ENCODE data around the gene FST.

The FST gene, protein sequence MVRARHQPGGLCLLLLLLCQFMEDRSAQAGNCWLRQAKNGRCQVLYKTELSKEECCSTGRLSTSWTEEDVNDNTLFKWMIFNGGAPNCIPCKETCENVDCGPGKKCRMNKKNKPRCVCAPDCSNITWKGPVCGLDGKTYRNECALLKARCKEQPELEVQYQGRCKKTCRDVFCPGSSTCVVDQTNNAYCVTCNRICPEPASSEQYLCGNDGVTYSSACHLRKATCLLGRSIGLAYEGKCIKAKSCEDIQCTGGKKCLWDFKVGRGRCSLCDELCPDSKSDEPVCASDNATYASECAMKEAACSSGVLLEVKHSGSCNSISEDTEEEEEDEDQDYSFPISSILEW

DNA sequence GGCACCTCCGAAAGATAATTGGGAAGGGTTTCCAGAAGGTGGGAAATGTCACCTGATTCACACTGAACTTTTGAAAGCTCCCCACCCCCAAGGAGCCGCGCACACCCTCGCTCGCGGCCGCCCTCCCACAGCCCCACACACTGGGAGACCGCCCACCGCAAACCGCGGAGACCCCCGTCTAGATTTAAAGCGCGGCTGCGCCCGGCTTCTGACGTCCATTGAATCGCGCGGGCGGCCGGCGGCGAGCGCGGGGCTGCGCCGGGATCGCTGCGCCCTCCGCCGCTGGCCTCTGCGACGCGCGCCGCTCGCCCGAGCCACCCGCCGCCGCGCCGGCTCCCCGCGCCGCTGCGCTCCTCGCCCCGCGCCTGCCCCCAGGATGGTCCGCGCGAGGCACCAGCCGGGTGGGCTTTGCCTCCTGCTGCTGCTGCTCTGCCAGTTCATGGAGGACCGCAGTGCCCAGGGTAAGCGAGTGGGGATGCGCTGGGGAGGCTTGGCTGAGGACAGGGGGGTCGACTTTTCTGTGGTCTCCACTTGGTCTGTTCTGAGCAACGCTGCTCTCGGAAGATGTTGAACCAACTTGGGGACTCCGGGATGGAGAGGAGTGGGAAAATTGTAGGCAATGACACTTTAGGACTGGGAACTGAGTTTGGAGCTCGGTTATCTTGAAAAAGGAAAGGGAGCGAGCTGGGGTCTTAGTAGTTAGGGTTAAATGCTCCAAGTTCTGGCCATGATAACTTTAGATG lies at the start of gene FST:
Gene FST (plus strand): TSS at position 214 of the 743 bp plus-strand sequence. CDS start 163 bp downstream, at position 377.
- DNase-seq = no peak

DNA sequence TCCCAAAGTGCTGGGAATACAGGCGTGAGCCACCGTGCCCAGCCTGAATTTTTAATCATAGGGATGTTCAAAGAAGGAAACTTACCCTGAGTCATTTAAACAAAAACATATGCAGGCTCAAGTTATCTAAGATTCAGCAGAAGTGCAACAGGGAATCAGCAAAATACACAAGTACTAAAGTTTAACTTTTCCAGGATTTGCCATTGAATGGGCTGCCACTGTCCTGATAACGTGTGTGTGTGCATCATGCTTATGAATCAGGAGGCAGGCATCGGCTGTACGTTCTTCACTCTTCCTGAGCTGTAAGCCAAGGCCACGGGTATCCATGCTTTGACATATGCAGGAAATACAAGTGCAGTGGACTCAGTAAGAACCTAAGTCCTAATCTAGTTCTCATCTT lies 48.8 kb upstream of the FST start:
- DNase-seq = no peak

DNA sequence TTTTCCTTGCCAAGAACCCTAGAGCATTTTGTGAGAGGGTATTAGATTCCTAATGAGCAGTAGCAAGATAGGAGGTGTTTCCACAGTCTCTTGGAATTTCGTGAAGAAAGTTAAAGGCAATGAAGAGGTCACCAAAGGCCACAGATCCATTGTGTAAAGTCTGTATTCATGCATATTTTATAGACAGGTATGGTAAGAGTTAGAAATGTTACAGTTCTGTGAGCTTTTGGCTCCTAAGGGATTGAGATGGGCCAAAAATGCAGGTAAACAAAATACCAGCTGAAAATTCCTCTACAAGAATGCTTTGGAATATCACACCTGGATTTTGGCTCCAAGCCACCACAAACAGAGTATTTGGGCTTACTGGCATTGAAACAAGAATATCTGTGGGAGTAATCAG lies 47.4 kb upstream of the FST start:
- DNase-seq = no peak

DNA sequence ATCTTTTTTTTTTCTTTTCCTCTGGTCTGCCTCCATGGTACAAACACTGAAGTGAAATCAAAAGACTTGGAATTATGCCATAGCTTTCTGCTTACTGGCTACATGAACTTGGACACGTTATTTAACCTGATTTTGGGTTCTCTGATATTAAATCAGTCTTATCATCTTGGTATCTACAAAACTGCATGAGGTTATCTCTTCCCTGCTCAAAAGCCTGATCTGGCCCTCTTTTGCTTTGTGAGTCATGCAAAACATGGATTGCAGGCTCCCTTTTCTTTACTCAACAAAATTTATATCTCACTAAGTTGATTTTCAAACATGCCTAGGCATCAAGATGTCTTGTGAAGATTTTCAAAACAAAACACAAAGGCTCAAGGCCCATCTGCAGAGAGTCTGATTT lies 45.9 kb upstream of the FST start:
- no peak for DNase-seq

DNA sequence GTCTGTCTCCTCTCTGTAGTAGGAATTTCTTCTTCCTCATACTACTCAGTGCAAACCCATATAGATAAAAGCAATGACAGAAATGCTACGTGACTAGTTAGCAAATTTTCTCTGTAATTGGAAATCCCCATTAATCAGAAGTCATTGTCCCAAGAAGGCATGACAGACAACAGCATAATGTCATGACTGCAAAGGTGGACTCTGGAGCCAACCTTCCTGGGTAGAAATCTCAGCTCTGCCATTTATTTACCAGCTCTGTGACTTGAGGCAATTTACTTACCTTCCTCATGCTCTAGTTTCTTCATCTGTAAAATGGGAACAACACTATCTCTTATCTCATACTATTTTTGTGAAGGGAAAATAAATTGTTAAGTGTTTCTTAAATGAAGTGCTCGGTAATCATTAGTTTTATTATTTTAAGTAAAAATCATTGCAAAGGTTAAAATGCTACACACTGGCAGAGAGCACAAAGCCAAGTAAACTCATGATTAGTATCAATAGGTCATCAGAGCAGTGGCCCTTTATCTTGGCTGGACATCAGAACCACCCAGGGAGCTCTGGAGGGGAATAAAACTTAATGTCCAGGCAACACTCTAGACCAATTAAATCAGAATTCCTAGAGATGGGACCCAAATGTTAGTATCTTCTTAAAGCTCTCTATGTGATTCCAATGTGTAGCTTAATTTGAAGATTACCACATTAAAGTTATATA lies 43.8 kb upstream of the FST start:
- no peak for DNase-seq

DNA sequence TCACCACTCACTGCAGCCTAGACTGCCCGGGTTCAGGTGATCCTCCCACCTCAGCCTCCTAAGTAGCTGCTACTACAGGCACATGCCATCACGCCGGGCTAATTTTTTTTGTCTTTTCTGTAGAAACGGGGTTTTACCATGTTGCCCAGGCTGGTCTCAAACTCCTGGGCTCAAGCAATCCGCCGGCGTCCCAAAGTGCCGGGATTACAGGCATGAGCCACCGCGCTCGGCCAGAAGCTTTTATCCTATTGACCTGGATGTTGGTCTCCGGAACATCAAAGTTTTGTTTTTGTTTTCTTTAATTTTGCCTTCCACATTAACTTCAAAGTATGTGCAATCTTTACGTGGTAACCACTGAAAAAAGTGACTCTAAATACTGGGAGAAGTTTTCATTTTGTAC lies 42.4 kb upstream of the FST start:
- DNase-seq = no peak

DNA sequence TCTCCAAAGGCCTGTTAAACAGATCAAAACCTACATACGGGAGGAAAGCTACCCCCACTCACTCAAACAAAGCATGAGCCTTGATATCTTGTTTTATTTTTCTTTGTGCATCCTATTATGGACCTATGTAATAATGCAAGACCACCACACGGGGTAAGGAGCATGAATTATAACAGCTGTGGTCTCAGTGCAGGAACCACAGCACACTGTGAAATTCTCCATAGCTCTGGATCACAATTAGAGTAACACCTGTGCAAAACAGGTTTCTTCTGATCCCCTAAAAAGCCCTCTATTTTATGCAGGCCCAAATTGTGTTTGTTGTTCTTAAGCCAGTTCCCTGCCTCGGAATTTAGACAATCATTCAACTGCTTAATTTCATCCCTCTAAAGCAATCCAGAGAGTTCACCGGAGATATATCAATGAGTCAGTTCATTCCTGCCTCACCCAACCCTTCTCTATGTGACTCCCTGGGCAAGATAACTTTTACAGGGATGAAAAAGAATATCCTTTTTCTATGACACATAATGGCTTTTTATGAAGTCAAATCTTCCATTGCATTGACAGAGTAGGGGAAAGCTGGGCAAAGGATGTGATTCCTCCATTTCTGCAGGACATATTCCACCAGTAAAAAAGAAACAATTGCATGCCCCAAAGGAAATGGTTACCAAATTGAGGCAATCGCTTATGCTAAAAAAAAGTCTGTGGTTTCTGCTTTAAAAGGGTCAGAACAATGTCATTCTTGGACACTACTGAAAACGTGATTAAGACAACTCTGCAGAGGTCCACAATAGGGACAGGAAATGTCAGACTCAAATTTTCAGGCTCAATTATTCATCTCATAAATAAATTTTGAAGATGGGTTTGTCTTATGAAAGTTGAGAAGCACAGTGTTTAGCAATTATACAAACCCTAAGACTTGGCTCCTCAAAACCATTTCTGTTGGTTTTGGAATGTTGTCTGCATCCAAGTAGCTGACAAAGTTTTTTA lies 41.6 kb upstream of the FST start:
- no peak for DNase-seq

DNA sequence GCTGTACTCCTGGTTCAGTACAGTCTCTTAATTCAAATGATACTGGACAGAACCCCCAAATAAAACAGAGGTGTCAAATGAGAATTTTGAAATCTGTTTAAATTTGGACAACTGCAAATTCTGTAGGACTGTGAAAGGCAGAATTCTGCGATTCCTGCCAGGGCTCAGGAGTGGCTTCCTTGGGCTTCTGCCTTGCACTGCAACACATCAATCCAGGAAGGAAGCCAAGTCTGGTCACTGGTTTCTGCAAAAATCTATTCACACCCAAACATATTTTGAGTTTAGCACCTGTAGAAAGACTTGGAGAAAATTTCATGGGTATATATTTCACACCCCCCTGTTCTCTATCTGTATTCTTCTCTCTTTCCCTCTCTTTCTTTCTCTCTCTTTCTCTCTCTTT lies 37.5 kb upstream of the FST start:
- DNase-seq = no peak

DNA sequence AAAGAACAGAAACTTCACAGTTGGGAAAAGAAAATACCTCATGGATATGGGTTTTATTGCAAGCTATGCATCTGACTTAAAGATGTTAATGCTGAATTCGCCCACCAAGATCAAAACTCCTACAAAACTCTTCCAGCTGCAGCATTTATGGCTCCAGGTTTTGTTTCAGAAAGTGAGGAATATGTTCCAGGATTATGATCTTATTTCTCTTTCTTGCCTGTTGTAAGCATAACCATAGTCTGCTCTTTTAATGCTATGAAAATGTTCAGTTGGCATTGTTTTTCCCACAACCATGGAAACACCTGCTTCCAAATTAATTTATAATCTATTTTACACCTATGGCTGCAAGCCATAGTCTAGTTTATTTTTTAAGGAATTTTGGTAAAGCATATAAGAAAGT lies 34.9 kb upstream of the FST start:
- no peak for DNase-seq

DNA sequence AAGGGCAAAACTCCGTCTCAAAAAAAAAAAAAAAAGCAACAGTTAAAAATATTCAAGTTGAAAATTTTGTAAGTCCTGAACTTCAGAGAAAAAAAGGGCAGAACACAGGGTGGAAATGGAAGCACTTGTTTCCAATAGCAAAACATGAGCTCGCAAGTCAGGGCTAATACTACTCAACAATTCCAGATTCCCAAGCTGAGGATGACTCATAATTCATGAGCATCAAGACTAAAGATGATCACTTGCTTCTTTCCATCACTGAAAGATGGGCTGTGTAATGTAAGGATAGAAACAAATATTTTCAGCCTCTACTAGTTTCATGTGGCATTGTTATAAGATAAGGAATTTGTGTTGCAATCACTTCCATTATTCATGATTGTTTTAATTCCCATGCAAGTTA lies 33.5 kb upstream of the FST start:
- DNase-seq = no peak

DNA sequence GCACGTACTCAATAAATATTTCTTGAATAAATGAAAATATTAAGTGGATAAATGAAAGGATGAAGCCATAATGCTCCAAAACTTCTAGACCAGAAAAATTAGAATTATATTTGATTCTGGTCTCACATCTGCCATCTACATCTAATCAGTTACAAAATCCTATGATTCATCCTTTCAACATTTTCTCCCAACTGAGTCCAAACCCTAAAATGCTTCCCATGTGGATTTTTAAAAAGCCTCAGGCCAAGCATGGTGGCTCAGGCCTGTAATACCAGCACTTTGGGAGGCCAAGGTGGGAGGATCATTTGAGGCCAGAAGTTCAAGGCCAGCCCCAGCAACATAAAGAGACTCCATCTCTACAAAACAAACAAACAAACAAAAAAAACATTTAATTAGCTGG lies 31.6 kb upstream of the FST start:
- no peak for DNase-seq

DNA sequence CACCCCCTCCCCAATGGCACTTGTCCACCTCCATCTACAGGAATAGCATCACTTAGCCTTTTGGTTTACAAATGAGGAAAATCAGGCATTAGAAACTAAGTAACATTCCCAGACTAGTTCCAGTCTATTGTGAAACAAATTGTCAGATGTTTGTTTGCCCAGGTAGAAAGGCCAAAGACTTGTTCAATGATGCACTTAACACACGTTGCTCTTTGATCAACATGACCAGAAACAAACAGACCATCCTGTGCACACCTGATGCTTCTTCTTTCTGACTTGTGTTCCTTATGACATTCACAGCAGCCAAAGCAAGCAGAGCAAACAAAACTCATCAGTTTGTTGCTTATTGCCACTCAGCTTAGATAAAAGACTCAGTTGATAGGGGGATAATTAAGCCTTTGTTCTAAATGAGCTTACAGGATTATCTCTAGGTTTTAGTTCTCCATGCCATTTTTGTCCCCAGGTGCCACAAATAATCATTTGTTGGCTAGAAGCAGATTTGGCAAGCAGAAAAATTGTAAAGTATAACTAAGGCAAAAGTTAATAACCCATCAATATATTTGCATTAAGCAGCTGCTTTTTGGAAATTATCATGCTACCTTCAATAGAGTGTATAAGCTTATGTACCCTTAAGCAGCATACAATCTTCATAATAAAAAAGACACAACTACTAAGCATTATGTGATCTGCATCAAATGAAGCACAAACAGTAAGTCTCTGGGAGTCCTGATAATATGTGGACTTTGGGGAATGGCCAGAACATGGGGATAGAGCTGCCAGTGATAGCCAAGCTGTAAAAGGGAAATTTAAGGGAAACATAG lies 26.3 kb upstream of the FST start:
- no peak for DNase-seq

DNA sequence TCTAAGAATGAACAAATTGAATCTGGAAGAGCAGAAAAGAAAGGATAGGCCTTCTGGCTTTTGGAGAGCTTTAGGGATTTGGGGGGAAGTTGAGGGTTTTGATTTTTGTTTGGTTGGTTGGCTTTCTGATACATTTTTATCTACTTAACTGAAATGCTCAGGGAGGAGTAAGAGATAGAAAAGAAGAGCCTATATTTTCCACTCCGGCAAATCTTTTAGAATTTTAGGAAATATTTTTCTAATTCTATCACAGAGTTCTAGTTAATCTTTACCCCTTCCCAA lies 25.8 kb upstream of the FST start:
- no peak for DNase-seq

DNA sequence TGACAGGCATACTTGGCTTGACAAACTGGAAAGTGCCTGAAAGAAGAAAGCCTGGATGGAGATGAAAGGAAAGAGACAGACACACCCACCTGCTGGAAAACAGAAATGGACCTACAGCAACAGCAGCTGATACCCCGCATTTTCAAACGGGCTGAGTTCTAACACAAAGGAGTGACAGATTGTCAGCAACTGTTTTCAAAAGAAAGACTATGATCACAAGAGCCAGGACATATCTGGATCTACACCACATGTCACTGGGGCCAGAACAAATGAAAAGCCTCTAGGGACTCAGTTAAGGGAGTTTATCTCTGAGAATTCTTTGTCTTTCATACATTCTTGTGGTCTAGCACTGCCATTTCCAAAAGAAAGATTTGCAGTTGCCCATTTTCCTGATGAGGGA lies 24.1 kb upstream of the FST start:
- DNase-seq = no peak

DNA sequence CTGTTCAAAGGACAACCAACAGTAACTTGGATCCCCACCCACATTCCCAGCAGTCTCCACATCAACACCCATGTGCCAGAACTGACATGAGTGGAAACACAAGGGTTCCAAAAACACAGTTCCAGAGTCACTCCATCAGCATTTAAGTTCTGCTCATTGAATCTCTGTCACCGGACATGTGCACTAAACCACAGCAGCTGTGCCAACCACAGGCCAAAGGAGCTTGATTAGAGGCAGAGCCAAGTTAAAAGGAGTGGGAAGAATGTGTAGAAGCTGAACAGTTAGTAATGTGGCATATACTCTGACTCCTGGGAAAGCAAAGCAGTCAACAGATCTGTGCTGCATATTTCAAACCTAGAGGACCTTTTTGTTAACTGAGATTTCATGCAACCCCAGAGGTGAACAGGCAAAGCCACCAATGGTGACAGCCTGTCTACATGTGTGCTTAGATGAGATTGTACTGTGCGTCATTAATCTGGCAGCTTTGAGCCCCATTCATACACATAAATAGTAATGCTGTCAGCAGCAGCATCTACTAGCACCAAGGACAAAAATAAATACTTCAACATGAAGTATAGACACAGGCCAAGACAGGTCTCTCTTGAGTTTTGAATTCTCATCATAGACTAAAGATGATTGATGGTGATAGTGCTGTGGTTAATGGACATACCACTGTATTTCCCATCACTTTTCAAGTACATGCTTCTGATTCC lies 16.4 kb upstream of the FST start:
- no peak for DNase-seq

DNA sequence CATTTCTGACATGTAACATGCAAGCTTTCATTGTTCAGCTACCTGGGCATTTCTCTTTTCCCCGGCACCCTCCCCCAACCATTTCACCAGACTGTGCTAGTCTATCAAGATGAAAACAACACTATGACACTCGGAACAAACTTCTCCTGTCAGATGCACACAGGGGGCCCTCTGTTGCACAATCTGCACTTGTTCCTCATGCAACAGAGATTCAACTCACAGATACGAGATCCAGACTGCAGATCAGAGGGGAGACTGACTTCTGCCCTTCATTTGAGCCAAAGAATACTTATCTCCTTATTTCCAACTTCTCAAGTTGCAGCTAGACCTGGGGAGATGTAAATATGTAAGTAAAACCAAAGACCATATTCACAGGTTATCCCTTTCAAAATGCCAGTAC lies 15.7 kb upstream of the FST start:
- DNase-seq = no peak

DNA sequence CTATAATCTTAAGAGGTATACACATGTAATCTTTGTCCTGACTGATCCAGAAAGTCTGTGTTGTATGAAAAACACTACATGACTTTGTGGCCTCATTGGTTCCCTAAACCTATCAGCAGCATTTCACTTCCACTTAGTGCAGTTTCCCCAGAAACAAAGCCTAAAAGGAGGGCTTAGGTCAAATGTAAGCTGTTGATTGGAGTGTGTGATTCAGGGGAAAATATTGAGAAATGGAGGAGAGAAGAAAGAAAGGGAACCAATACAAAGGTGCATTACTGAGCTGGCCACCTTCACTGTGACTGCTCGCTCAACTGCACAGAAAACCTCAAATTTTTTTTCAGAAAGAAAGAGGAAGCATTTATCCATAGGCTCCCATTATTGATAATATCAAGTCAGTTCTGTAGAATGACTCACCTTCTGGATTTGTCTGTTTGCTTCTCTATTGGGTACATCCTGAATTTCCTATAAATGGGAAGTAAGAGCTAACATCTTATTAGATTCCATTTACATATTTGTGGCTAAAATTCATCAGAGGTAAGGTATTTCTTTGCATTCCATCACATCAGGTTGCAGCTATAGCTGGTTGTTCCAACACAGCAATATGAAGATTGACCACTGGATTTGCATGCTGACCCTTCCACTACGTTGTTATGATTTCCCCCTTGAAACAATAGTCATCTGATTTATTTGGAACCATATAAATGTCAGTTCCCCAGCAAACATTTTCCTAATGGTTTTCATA lies 10.3 kb upstream of the FST start:
- no peak for DNase-seq

DNA sequence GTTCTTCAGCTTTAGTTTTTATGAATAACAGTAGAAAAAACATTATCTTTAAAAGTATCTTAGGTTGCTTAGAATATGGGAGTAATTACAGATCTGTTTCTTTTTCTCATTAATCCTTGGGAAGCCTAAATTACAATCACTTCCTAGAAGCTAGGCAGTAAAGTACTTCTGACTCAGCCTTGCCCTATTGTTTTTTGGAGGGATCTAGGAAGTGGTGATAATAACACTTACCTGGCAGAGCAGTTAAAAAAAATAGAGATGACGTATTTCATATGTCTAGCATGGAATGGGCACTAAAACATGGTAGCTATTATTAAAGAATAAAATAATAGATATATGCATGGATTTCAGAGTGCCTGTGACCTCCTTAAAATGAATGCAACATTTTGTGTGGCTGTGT lies 8.2 kb upstream of the FST start:
- DNase-seq = no peak

DNA sequence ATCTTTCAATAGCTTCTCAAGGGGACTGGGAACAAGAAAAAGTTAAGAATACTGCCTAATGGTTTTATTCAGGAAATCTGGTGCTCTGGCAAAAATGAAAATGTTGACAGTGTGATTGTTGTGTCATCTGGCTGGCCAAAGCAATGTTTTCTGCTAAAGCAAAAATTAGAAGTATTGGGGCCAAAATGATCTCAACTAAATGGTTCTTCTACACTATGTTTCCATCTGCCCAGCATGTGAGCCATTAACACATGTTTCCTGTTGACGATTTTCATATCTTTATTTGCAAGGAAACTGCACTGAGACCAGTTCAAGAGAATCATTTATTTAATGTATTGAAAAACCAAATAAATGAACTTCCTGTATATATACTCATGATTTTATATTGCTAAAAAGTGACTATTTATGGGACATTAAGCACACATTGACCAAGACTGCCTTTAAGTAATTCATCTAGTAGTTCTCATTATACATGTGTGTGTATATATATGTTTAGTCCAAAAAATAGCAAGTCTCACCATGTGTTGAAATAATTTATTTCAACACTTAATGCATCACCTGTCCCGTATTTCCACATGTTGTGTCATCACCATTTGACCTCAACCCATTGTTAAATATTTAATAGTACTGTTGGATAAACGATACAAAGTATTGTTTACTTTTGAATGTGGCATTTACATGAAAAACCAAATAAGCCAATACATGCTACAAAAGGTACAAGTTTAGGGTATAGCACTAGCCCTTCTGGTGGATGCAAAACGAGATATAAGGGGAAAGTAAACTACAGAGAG lies 7.5 kb upstream of the FST start:
- DNase-seq = no peak

DNA sequence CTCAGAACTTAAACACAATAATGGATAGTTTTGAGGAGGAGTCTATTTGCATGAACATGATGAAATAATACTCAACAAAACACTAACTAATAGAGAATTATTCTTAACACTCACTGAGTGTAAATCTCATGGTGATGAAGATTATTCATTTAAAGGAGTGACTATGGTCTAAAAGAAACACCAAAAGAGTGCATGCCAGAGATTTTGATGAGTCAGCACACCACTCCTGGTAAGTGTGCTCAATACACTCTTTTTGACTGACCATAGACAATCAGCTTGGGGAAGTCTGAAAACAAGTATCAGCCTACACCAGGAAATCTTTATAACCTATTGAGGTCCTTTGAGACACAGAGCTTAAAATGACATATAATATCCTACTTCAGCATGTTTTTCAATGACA lies 6.8 kb upstream of the FST start:
- DNase-seq = no peak
